GM06990 (cell line): ENCODE measurements around the gene RAPGEF1.

Experiments
- DNase-seq: peaks from one replicate; pipeline ENCODE4 v3.0.0-alpha.2; 2011; ENCODE audit not compliant: insufficient read length; ENCODE audit errors: extremely low read depth
- H3K27me3 ChIP-seq: replicated peaks from 2 replicates; pipeline ENCODE4 v1.6.0; 2011; ENCODE audit warnings: low read length; ENCODE audit not compliant: control insufficient read depth, insufficient read depth
- H3K36me3 ChIP-seq: 2 replicates; pipeline ENCODE4 v1.5.1; 2011; ENCODE audit warnings: low read length; ENCODE audit not compliant: control insufficient read depth, insufficient read depth
- H3K4me3 ChIP-seq: replicated peaks from 2 replicates; pipeline ENCODE4 v1.5.1; 2011; ENCODE audit warnings: low read depth, mild to moderate bottlenecking, control low read depth, low read length
- CTCF ChIP-seq: IDR thresholded peaks from 2 replicates; pipeline ENCODE4 v1.5.1; 2011; ENCODE audit warnings: low read length, control low read depth, mild to moderate bottlenecking, inconsistent platforms; ENCODE audit not compliant: insufficient read depth, poor library complexity, severe bottlenecking

The RAPGEF1 gene

DNA sequence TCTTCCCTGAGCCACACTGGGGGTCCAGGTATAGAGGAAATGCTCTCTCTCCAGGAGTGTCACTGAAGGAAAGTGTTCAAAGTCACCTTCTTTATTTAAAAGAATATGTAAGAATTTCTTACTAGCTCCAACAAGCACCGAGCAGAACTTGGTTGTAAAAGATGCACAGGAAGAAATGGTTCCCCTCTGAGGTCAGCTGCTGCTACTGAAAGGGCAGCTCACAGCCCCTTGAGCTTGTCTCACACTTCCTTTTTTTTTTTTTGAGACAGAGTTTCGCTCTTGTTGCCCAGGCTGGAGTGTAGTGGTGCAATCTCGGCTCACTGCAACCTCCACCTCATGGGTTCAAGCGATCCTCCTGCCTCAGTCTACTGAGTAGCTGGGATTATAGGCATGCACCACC is 117.4 kb downstream of the RAPGEF1 start:
- peaks cover 57% of the 10 kb centered on the region for H3K36me3 ChIP-seq
- DNase-seq = peak; percentile 39
- H3K4me3 ChIP-seq = peak overlapping the region; percentile 47
- no peaks in the 10 kb centered on the region for H3K27me3 ChIP-seq
- no peak for TF ChIP-seq CTCF

- peak; percentile 84 for DNase-seq
- Histone ChIP-seq H3K27me3 (no peaks in the 10 kb centered on the region), H3K36me3 (peaks cover 59% of the 10 kb centered on the region), H3K4me3 (peak overlapping the region; percentile 47)
- TF ChIP-seq CTCF = no peak
Observed at GRCh38 chr9:131621551-131622358, 118.1 kb downstream of the RAPGEF1 start.

DNA sequence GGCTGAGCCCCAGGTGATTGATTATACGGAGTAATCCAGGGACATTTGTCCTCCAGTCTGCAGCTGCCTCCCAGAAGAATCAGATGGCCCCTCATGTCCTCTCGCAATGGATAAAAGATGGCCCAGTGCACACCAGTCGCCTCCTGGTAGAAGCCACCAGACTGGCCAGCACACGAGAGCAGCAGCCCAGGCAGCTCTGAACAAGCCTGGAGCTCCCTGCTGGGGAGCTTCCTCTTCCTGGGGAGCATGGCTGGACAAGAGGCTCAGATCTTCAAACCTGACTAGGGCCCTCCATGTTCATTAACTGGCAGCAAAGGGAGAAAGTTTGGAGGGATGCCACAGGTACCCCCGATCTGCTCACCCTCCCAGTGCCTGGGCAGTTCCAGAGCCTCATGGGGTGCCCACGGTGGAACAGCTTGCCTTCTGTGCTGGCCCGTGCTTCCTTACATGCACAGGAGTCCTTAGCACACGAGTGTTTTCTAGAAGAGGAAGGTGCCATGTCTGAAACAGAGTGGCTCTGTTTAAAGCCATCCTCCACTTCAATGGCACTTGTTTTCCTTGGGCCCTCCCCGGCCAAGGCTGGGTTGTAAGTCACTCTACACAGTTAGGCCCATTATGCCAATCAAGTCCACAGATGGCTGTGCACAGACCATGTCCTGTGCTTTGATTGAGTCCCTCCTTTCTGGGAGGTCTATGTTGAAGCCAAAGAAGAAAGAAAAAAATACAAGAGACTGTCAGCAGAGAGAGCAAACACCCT is 118.9 kb downstream of the RAPGEF1 start:
- DNase-seq = no peak
- no peak for TF ChIP-seq CTCF
- Histone ChIP-seq H3K36me3 (peaks cover 59% of the 10 kb centered on the region), H3K4me3 (peak overlapping the region; percentile 47), H3K27me3 (no peaks in the 10 kb centered on the region)

DNA sequence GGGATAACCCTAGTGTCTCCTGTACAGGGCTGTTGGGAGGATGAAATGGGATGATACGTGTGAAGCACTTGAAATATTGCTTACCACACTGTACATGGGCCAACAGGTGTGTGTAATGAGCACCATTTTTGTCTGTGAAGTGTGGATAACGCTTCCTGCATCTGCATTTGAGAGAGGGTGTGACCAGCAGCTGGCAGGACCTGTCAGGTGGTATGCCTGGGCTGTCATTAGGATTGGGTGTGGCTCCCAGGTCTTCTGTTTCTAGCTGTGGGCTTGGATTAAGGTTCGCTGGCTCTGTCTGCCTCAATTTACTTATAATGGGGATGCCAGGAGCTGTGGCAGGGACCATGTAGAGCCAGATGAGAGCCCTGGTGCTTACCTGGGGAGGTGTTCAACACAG is 120.2 kb downstream of the RAPGEF1 start:
- Histone ChIP-seq H3K27me3 (no peaks in the 10 kb centered on the region), H3K4me3 (no peak overlapping the region), H3K36me3 (peaks cover 55% of the 10 kb centered on the region)
- no peak for DNase-seq
- no peak for TF ChIP-seq CTCF

GRCh38 chr9:131618785-131619184 is 121.1 kb downstream of the RAPGEF1 start:
- no peak for DNase-seq
- TF ChIP-seq CTCF = no peak
- no peak overlapping the region for H3K4me3 ChIP-seq
- peaks cover 54% of the 10 kb centered on the region for H3K36me3 ChIP-seq
- H3K27me3 ChIP-seq = no peaks in the 10 kb centered on the region
